Measurements from ENCODE around the gene CCDC192.
A peak's percentile ranks its signal among the peaks of the same experiment; 100 is the strongest.
"Not testable (repeated sequence)": the region's sequence is repeated elsewhere in the genome, so short reads cannot be mapped to it uniquely, and the experiment has no call there.

The CCDC192 gene

DNA sequence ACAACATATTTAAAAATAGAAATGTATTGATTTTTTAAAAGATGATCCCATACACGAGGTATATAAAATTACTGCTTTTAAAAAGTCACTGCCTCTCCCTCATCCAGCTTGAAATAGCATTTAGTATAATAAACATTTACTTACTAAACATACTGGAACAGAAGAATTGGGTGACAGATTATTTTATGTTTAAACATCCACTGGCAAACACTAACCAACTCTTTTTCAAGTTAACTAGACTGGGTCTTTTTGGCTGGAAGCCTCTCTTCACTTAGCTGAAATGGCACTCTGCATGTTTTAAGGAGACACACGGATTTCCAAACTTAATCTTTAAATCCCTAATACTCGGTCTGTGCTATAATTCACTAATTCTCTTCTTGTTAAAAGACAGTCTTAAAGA is 35.3 kb upstream of the CCDC192 start:
- no peak overlapping the region for H3K4me3 ChIP-seq (ENCODE audit: low read depth, low read length)
- DNase-seq (ENCODE audit: low read depth): peak; percentile 58
- no peak for TF ChIP-seq CTCF (IDR thresholded peaks at IDR 0.05; ENCODE audit: control insufficient read depth, extremely low read depth, insufficient read depth)

- H3K4me3 ChIP-seq (ENCODE audit: low read depth, low read length): no peak overlapping the region
- no peak for DNase-seq (ENCODE audit: low read depth)
- TF ChIP-seq CTCF (IDR thresholded peaks at IDR 0.05; ENCODE audit: control insufficient read depth, extremely low read depth, insufficient read depth): no peak
Observed at GRCh38 chr5:127671218-127671617, 32.0 kb upstream of the CCDC192 start.

GRCh38 chr5:127673117-127673800 is 29.9 kb upstream of the CCDC192 start:
- no peak for DNase-seq (ENCODE audit: low read depth)
- no peak overlapping the region for H3K4me3 ChIP-seq (ENCODE audit: low read depth, low read length)
- TF ChIP-seq CTCF (IDR thresholded peaks at IDR 0.05; ENCODE audit: control insufficient read depth, extremely low read depth, insufficient read depth): no peak

DNA sequence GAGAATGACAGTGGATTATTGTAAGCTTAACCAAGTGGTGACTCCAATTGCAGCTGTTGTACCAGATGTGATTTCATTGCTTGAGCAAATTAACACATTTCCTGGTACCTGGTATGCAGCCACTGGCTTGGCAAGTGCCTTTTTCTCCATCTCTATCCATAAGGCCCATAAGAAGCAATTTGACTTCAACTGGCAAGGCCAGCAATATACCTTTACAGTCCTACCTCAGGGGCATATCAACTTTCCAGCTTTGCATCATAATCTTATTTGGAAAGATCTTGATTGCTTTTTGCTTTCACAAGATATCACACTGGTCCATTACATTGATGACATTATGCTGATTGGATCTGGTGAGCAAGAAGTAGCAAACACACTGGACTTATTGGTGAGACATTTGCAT is 26.2 kb upstream of the CCDC192 start:
- DNase-seq (ENCODE audit: low read depth); H3K4me3 ChIP-seq (ENCODE audit: low read depth, low read length): not testable (repeated sequence)

DNA sequence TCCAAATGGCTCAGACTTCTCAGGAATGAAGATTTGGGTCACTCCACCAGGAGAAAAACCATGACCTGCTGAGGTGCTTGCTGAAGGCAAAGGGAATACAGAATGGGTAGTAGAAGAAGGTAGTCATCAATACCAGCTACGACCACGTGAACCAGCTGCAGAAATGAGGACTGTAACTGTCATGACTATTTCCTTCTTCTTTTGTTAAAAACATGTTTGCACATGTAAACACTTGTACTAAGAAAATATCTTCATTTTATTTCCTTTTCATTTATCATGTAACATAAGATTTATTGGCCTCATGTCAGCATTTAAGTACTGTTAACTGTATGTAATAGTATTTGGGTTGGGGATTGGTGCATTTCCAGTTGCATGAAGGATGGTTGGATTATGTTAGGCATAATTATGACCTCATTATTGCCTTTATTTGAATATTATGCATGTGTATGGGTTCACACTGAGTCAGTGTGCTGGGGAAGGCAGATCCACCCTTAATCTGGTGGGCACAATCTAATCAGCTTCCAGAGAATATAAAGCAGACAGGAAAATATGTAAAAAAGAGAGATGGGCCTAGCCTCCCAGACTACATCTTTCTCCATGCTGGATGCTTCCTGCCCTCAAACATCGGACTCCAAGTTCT is 23.4 kb upstream of the CCDC192 start:
- not testable (repeated sequence) for DNase-seq (ENCODE audit: low read depth); H3K4me3 ChIP-seq (ENCODE audit: low read depth, low read length)

DNA sequence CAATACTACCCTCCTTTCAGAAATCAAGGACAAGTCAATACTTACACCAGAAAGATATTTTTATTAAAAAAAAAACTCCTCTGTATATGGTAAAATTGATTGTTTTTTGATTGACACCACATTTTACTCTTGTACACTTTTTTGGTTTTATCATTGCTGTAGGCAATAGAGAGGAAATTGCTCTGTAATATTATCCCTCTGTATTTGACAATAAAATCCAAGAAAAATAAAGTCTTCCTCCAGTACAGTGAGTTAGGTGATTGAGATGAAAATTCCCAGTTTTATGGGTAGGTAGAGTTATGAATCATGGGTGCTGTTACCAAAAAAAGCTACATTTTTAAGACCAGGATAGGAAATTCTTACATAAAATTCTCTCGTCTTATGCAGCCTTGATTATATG is 22.6 kb upstream of the CCDC192 start:
- H3K4me3 ChIP-seq (ENCODE audit: low read depth, low read length): no peak overlapping the region
- no peak for DNase-seq (ENCODE audit: low read depth)
- no peak for TF ChIP-seq CTCF (IDR thresholded peaks at IDR 0.05; ENCODE audit: control insufficient read depth, extremely low read depth, insufficient read depth)

DNA sequence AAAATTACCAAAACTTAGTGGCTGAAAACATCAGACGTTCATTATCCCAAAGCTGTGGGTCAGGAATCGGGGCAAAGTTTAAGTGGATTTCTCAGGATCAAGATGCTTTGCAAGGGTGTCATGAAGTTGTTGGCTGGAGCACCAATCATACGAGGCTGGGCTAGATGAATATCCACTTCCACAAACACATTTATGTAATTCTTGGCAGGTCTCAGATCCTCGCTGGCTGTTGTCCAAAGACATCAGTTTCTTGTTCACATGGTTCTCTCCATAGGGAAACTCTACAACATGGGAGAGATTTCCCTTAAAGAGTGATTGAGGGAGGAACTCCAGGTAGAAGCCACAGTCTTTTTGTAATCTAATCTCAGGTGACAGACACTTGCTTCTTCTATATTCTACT is 20.2 kb upstream of the CCDC192 start:
- TF ChIP-seq CTCF (IDR thresholded peaks at IDR 0.05; ENCODE audit: control insufficient read depth, extremely low read depth, insufficient read depth): no peak
- H3K4me3 ChIP-seq (ENCODE audit: low read depth, low read length): no peak overlapping the region
- peak; percentile 85 for DNase-seq (ENCODE audit: low read depth)
